Skeletal muscle tissue (tissue), 4 donors: ENCODE results near the gene LRRC2. TPM values are rescaled to one million over a fixed set of nuclear protein-coding genes. Genes with fewer than 3 reads are reported as not detected.
"Not testable (repeated sequence)": the region's sequence is repeated elsewhere in the genome, so short reads cannot be mapped to it uniquely, and the experiment has no call there.

ENCODE experiments used
- H3K27ac ChIP-seq: one replicate; pipeline ENCODE4 v1.7.0; 2013; ENCODE audit warnings: mild to moderate bottlenecking, low read depth, low read length, inconsistent platforms
- H3K27me3 ChIP-seq, 3 donors: one replicate each; pipeline ENCODE4 v1.7.0; 2013; ENCODE audit warnings: low read length in 3 of 3; ENCODE audit not compliant: control insufficient read depth in 3 of 3, insufficient read depth in 3 of 3
- H3K36me3 ChIP-seq, 3 donors: one replicate each; pipeline ENCODE4 v1.7.0; 2013; ENCODE audit warnings: low read length in 3 of 3; ENCODE audit not compliant: control insufficient read depth in 3 of 3, insufficient read depth in 3 of 3
- H3K4me1 ChIP-seq, 3 donors: one replicate each; pipeline ENCODE4 v1.7.0; 2013; ENCODE audit warnings: low read length in 3 of 3, mild to moderate bottlenecking in 3 of 3; ENCODE audit not compliant: control insufficient read depth in 3 of 3, insufficient read depth in 3 of 3
- H3K4me3 ChIP-seq, 3 donors: one replicate each; pipeline ENCODE4 v1.7.0; 2013; ENCODE audit warnings: low read length in 3 of 3
- H3K9ac ChIP-seq, 3 donors: one replicate each; pipeline ENCODE4 v1.7.0; 2013; ENCODE audit warnings: low read length in 3 of 3, mild to moderate bottlenecking in 3 of 3, moderate library complexity in 2 of 3, low read depth in 1 of 3
- H3K9me3 ChIP-seq, 3 donors: one replicate each; pipeline ENCODE4 v1.7.0; 2013; ENCODE audit warnings: low read length in 3 of 3; ENCODE audit not compliant: control insufficient read depth in 3 of 3
- total RNA-seq: library from RNA; depleted of rRNA; stranded (reverse); fragments of >200 nt; gene quantifications from one replicate; pipeline ENCODE4 v1.2.3, GENCODE V29; 2014
- donor health status: Osteomylitis.

The LRRC2 gene
- total RNA-seq, 1 donor from 2014 or later, result 3.7 TPM

DNA sequence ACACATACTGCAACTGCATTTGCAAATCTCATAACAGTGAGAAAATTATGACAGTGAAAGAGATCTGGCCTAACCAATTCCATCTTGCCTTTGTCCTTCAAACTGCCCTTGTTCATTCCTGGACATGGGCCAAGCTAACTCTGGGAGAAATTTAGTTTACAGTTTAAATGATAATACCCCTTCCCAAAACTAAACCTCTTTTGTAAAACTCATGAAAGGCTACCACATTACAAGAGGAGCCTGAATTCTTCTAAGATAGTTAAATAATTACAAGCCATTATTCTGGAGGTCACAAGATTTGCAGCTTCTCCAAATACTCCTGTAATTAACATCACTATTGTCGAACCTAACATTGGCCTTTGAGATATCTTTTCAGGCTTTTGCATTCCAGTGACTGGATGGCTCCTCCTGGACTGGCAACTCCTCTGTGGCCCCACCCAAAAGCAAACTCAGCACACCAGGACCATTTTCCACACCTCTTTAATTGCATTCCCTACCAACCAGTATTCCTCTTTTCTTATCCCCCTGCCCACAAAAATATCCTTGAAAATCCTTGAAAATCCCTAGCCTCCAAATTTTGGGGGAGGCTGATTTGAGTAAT lies 37.4 kb upstream of the LRRC2 start:
- Histone ChIP-seq H3K9me3 (no peaks in the 10 kb centered on the region), H3K27me3 (no peaks in the 10 kb centered on the region), H3K27ac (no peak overlapping the region), H3K4me1 (peaks cover 0 to 4% (median 0%) of the 10 kb centered on the region in 3 donors), H3K9ac (no peak overlapping the region), H3K4me3 (no peak overlapping the region), H3K36me3 (no peaks in the 10 kb centered on the region)

DNA sequence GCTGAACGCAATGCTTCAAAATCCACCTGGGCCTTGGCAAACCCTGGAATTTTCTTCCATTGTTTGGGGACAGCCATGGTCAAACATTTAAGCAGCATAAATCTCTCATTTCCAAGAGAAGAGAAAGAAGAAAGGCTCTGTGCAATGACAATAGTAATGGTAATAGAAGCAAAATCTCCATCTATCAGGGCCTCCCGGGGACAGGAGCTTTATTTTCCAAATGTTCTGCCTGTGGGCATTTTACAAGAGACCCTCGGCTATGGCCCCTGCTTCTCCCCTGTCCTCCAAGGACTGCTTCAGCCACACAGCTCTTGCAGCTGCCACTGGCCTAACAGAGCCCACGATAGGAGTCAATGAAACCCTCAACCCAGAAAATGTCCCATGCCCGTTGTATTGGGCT lies 33.5 kb upstream of the LRRC2 start:
- Histone ChIP-seq H3K27me3 (no peaks in the 10 kb centered on the region), H3K36me3 (no peaks in the 10 kb centered on the region)

DNA sequence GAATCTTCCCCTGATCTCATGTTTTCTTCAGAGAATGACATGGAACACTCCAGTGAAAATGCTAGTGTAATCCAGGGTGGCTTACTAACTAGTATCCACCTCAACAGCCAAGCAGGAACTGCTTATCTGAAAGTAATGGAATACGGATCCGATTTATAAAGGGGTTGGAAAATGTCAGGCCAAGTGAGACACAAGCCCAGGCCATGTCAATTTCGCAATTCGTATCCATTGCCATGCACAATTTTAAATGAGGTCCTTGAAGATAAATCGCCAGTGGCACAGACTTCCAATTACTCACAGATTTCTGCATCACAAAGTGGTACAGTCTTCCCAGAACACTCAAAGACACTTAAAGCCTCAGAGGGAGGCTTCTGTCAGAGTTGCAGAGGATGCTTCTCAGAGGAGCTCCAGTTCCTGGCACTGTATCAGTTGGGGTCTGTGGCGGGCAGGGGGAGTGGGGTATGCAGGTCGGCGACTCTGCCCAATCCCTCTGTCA lies 29.8 kb upstream of the LRRC2 start:
- Histone ChIP-seq H3K9ac (no peak overlapping the region), H3K27ac (no peak overlapping the region), H3K4me3 (no peak overlapping the region), H3K27me3 (no peaks in the 10 kb centered on the region), H3K4me1 (no peaks in the 10 kb centered on the region), H3K9me3 (no peaks in the 10 kb centered on the region), H3K36me3 (no peaks in the 10 kb centered on the region)

More for the DNA sequence above, 33.5 kb upstream of the LRRC2 start:
- H3K4me3 ChIP-seq, result no peak overlapping the region
- no peak overlapping the region for H3K9ac ChIP-seq
- H3K9me3 ChIP-seq, result no peaks in the 10 kb centered on the region
- H3K27ac ChIP-seq, result no peak overlapping the region
- H3K4me1 ChIP-seq, result no peaks in the 10 kb centered on the region

GRCh38 chr3:46594723-46595122 lies 28.6 kb upstream of the LRRC2 start:
- H3K4me3 ChIP-seq, result no peak overlapping the region
- no peak overlapping the region for H3K9ac ChIP-seq
- no peaks in the 10 kb centered on the region for H3K36me3 ChIP-seq
- H3K4me1 ChIP-seq, result no peaks in the 10 kb centered on the region
- H3K27me3 ChIP-seq, result no peaks in the 10 kb centered on the region
- no peaks in the 10 kb centered on the region for H3K9me3 ChIP-seq
- no peak overlapping the region for H3K27ac ChIP-seq

GRCh38 chr3:46593979-46594378 lies 27.9 kb upstream of the LRRC2 start:
- no peaks in the 10 kb centered on the region for H3K9me3 ChIP-seq

GRCh38 chr3:46593274-46593862 lies 27.3 kb upstream of the LRRC2 start:
- H3K27ac ChIP-seq, result no peak overlapping the region
- no peaks in the 10 kb centered on the region for H3K36me3 ChIP-seq
- no peaks in the 10 kb centered on the region for H3K9me3 ChIP-seq
- no peaks in the 10 kb centered on the region for H3K27me3 ChIP-seq
- no peak overlapping the region for H3K9ac ChIP-seq
- H3K4me3 ChIP-seq, result no peak overlapping the region
- no peaks in the 10 kb centered on the region for H3K4me1 ChIP-seq

More at GRCh38 chr3:46593979-46594378, 27.9 kb upstream of the LRRC2 start:
- no peak overlapping the region for H3K27ac ChIP-seq
- H3K36me3 ChIP-seq, result no peaks in the 10 kb centered on the region
- H3K9ac ChIP-seq, result no peak overlapping the region
- H3K4me1 ChIP-seq, result no peaks in the 10 kb centered on the region
- H3K27me3 ChIP-seq, result no peaks in the 10 kb centered on the region
- no peak overlapping the region for H3K4me3 ChIP-seq

DNA sequence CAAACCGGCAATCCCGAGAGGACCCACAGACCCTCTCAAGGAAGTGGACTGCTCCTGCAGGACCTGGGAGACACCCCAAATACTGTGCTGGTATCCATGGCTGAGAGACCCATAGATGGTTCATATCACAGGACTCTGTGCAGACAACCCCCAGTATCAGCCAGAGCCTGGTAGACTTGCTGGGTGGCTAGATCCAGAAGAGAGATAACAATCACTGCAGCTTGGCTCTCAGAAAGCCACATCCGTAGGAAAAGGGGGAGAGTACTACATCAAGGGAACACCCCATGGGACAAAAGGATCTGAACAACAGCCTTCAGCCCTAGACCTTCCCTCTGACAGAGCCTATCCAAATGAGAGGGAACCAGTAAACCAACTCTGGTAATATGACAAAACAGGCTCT lies 21.2 kb upstream of the LRRC2 start:
- H3K9me3 ChIP-seq, result not testable (repeated sequence)

GRCh38 chr3:46586738-46587246 lies 20.7 kb upstream of the LRRC2 start:
- Histone ChIP-seq H3K4me3 (no peak overlapping the region), H3K4me1 (no peaks in the 10 kb centered on the region), H3K9ac (no peak overlapping the region), H3K27me3 (no peaks in the 10 kb centered on the region), H3K27ac (no peak overlapping the region), H3K9me3 (no peaks in the 10 kb centered on the region), H3K36me3 (no peaks in the 10 kb centered on the region)

More for the DNA sequence above, 21.2 kb upstream of the LRRC2 start:
- H3K36me3 ChIP-seq, H3K27ac ChIP-seq, H3K4me1 ChIP-seq, H3K27me3 ChIP-seq, H3K9ac ChIP-seq, H3K4me3 ChIP-seq: not testable (repeated sequence)

GRCh38 chr3:46585799-46586693 lies 19.9 kb upstream of the LRRC2 start:
- no peaks in the 10 kb centered on the region for H3K4me1 ChIP-seq
- no peaks in the 10 kb centered on the region for H3K36me3 ChIP-seq
- H3K27me3 ChIP-seq, result no peaks in the 10 kb centered on the region
- H3K4me3 ChIP-seq, result no peak overlapping the region
- no peak overlapping the region for H3K27ac ChIP-seq
- H3K9ac ChIP-seq, result no peak overlapping the region
- no peaks in the 10 kb centered on the region for H3K9me3 ChIP-seq
